Left cardiac atrium (tissue), 4 donors: ENCODE results near the gene PDE6A. TPM values are rescaled to one million over a fixed set of nuclear protein-coding genes. Genes with fewer than 3 reads are reported as not detected.

ENCODE experiments used
- ATAC-seq, 2 donors: fragments of 200-7000 bp; cut with Tn5 transposase; one replicate each; pipeline ENCODE4 v1.9.1; 2020; ENCODE audit warnings: mild to moderate bottlenecking in 2 of 2, moderate library complexity in 2 of 2
- DNase-seq: peaks from one replicate; pipeline ENCODE4 v3.0.0-alpha.2; 2020
- intact Hi-C, 2 donors: fragments of 100-400 bp; cut with DNase I; formaldehyde crosslinking; loops; one replicate each; pipeline versions ENCODE4 v1.14.1 to v1.15.1; 2022 to 2023
- total RNA-seq, 2 donors: library from RNA; stranded (reverse); fragmentation: NEBNext Ultra II Directional; extraction: Animal tissue kit (Norgen Biotek cat#: 25700); gene quantifications; one replicate each; pipeline ENCODE4 v1.2.1, GENCODE V29; 2021
- donor health status: DM: no; HTN: yes; CAD: no.
- donor health status: DM: no; HTN: yes; CAD: no; lungs with severe emphysema.
- donor health status: DM: yes; HTN: yes; CAD: no.
- donor health status: Dilated cardiomyopathy.

PDE6A gene
- total RNA-seq, 2 donors from 2014 or later: 0.16 TPM; not detected in 1

GRCh38 chr5:149810856-149811255 lies 133.7 kb downstream of the PDE6A start:
- intact Hi-C loops: loop anchor here in 1 of 2 donors (5.0 kb wide), 1 partner anchor 154 kb away; no protein-coding TSS in a partner anchor
- ATAC-seq (peak in 1 of 2 donors; percentile 57), DNase-seq (no peak)

DNA sequence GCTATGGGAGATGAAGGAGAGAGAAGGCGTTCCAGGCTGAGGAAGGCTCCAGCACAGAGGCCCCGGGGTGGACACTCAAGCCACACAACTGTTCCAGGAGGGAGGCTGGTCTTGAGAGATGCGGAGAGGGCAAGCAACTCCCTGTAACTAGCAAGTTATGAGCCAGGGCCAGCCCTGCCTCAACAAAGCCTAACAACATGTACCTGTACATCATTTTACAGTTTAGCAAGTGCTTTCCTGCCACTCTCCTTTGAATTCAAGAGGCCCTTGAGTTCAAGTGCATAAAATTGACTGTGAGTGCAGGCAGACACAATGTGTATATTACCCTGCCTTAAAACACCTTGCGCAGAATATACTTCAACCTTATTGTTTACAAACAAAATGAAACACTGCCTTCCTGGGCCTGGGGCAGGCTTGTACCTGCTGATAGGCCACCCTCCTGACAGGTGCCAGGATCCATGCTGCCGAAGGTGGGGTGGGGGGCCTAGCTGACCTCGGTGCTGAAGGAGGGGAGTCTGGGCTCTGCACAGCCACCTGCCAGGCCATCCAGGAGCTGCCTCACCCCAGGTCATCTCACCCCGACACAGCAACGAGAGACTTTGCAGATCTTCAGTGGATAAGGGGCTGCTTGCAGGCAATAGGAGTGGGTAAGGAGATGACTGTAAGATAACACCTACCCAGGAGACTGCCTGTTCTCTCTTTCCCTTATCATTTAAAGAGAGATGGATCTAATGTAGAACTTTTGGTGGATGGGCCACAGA lies 134.5 kb downstream of the PDE6A start:
- intact Hi-C loops: loop anchor here in 1 of 2 donors (5.0 kb wide), 2 partner anchors 78 to 153 kb away; partner anchors contain the start of gene PPARGC1B
- DNase-seq: no peak
- ATAC-seq: no peak

DNA sequence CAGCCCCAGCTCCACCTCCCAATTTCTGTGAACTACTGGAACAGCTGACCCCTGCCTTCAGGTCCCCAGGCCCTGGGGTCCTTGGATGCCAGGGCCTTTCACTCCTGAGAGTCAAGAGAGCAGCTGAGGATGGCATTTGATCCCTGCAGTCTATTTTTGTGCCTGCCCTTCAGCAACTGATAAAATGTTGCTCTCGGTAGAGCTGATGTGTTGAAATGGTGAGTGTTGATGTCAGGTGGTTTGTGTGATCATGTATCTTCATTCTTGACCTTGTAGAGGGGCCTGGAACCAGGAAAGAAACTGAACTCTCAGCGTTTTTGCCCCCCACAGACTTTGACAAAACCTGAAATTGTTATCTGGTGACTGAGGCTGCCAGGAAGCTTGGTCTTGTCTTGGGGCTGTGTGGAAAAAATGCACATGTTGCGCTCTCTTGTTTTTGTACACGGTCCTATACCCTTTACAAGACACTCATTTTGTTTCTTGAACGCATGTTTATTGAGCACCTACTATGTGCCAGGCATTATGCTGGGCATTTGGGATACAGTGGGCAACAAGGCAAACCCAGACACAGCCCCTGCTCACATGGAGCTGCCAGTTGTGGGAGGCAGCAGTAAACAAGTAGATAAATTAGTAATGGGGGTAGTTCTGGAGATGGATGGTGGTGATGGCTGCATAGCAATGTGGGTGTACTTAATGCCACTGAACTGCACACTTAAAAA lies 136.2 kb downstream of the PDE6A start:
- DNase-seq (no peak), ATAC-seq (peak; percentile 12 to 51)
- intact Hi-C loops: loop anchor here in 1 of 2 donors (5.0 kb wide), 1 partner anchor 76 kb away; the partner anchor contains the start of gene PPARGC1B

Other genes starting within 250 kb of the PDE6A start
- 10 to 100 TPM; 11.8 to 12.5 TPM for gene PPARGC1B, start 214.5 kb downstream of the PDE6A start, total RNA-seq
- 10 to 100 TPM in 1 of 2 donors, 1 to 10 TPM in 1; 6.3 to 12.6 TPM for gene SLC26A2, start 16.0 kb upstream of the PDE6A start, total RNA-seq
- gene TIGD6, start 55.9 kb upstream of the PDE6A start, total RNA-seq: 1 to 10 TPM; 3.3 to 4.1 TPM
- 10 to 100 TPM; 14.1 to 22.1 TPM for gene HMGXB3, start 55.9 kb upstream of the PDE6A start, total RNA-seq
- 10 to 100 TPM; 18.3 to 41.6 TPM for gene CSF1R, start 141.8 kb upstream of the PDE6A start, total RNA-seq
- gene PDGFRB, start 211.1 kb upstream of the PDE6A start, total RNA-seq: 10 to 100 TPM; 62.9 to 68.3 TPM
- gene CDX1, start 222.0 kb upstream of the PDE6A start, total RNA-seq: not detected
- gene SLC6A7, start 245.3 kb upstream of the PDE6A start, total RNA-seq: not detected